Keratinocyte (primary cell): ENCODE data around the gene HECTD2. TPM values are rescaled to one million over a fixed set of nuclear protein-coding genes. Genes with fewer than 3 reads are reported as not detected.

Experiments
- DNase-seq: peaks from one replicate; pipeline ENCODE4 v3.0.0-alpha.2; 2011; ENCODE audit warnings: low read depth, missing footprints, low spot score
- FAIRE-seq: peaks from 2 replicates; lab custom pipeline; 2011; peaks lifted over from hg19 to GRCh38; lab: Jason Lieb, UNC
- H2AFZ ChIP-seq: 2 replicates; pipeline ENCODE4 v1.6.0; 2012; ENCODE audit warnings: low read length, control low read depth, inconsistent platforms; ENCODE audit not compliant: control insufficient read depth
- H3K27ac ChIP-seq: 2 replicates; pipeline ENCODE4 v1.5.1; 2011; ENCODE audit warnings: low read length; ENCODE audit not compliant: control insufficient read depth, insufficient read depth
- H3K27me3 ChIP-seq: 3 replicates; pipeline ENCODE4 v1.6.0; 2011; ENCODE audit warnings: low read length; ENCODE audit not compliant: control insufficient read depth, insufficient read depth; ENCODE audit errors: extremely low read depth
- H3K36me3 ChIP-seq, 2 experiments: 2 replicates in 1 of 2; 3 replicates in 1 of 2; pipeline ENCODE4 v1.5.1; 2011; ENCODE audit warnings: low read length in 2 of 2, mild to moderate bottlenecking in 1 of 2; ENCODE audit not compliant: control insufficient read depth in 2 of 2, insufficient read depth in 2 of 2; ENCODE audit errors: extremely low read depth in 1 of 2
- H3K4me1 ChIP-seq: 3 replicates; pipeline ENCODE4 v1.5.1; 2011; ENCODE audit warnings: low read length; ENCODE audit not compliant: control insufficient read depth, insufficient read depth; ENCODE audit errors: extremely low read depth
- H3K4me2 ChIP-seq: 3 replicates; pipeline ENCODE4 v1.6.0; 2011; ENCODE audit warnings: low read depth, low read length; ENCODE audit not compliant: control insufficient read depth, insufficient read depth; ENCODE audit errors: extremely low read depth
- H3K4me3 ChIP-seq, 3 experiments: fragments of 200-600 bp in 1 of 3; sonication (generic) in 1 of 3; 2 replicates in 2 of 3; 3 replicates in 1 of 3; pipeline ENCODE4 v1.5.1; 2011 to 2016; ENCODE audit warnings: low read length in 3 of 3, mild to moderate bottlenecking in 3 of 3, control low read depth in 2 of 3, inconsistent platforms in 1 of 3, low read depth in 1 of 3, mixed read lengths in 1 of 3, mixed run types in 1 of 3, moderate library complexity in 1 of 3; ENCODE audit not compliant: control insufficient read depth in 2 of 3, insufficient read depth in 2 of 3; ENCODE audit errors: extremely low read depth in 1 of 3
- H3K79me2 ChIP-seq: 2 replicates; pipeline ENCODE4 v1.6.0; 2012; ENCODE audit warnings: low read length; ENCODE audit not compliant: control insufficient read depth, insufficient read depth
- H3K9ac ChIP-seq: 3 replicates; pipeline ENCODE4 v1.6.0; 2011; ENCODE audit warnings: low read length; ENCODE audit not compliant: control insufficient read depth, insufficient read depth; ENCODE audit errors: extremely low read depth
- H3K9me1 ChIP-seq: 3 replicates; pipeline ENCODE4 v1.6.0; 2011; ENCODE audit warnings: low read length; ENCODE audit not compliant: control insufficient read depth, insufficient read depth; ENCODE audit errors: extremely low read depth
- H3K9me3 ChIP-seq: 2 replicates; pipeline ENCODE4 v1.5.1; 2012; ENCODE audit warnings: low read depth, low read length; ENCODE audit not compliant: control insufficient read depth
- H4K20me1 ChIP-seq: 3 replicates; pipeline ENCODE4 v1.6.0; 2011; ENCODE audit warnings: low read length; ENCODE audit not compliant: control insufficient read depth, insufficient read depth; ENCODE audit errors: extremely low read depth
- EZH2 ChIP-seq: IDR thresholded peaks from one replicate; pipeline ENCODE4 v1.6.1; 2012; ENCODE audit warnings: inconsistent platforms, mild to moderate bottlenecking, low read length, moderate library complexity
- dilution Hi-C: fragments of 300-500 bp; cut with MboI; formaldehyde crosslinking; loops from one replicate; pipeline ENCODE4 v1.7.0; 2020; ENCODE audit warnings: low sequenced_read_pairs; ENCODE audit not compliant: extremely low pct_ligation_motif_present
- polyA plus RNA-seq, 5 experiments: library from polyadenylated mRNA; depleted of rRNA in 3 of 5; stranded (reverse) in 3 of 5; stranded (forward) in 1 of 5; unstranded in 1 of 5; fragments of >200 nt; gene quantifications; 1 replicate in 1 of 5; 2 replicates in 3 of 5; 3 replicates in 1 of 5; pipeline versions ENCODE4 v1.2.1 to v1.2.3, GENCODE V29; 2011 to 2012; ENCODE audit warnings: missing spikeins in 2 of 5, low read depth in 1 of 5, low replicate concordance in 1 of 5
- TF ChIP-seq, protein P1 (sequence below), 3 experiments: IDR thresholded peaks in 1 of 3; conservative IDR thresholded peaks in 1 of 3; optimal IDR thresholded peaks in 1 of 3; 2 replicates in 2 of 3; 3 replicates in 1 of 3; pipeline versions ENCODE3 to v1.5.1; 2011; ENCODE audit warnings: low read length in 3 of 3, mild to moderate bottlenecking in 3 of 3, moderate library complexity in 2 of 3, control low read depth in 1 of 3, inconsistent platforms in 1 of 3; ENCODE audit not compliant: insufficient read depth in 2 of 3; ENCODE audit errors: extremely low read depth in 1 of 3

Gene HECTD2
- polyA plus RNA-seq, 1 donor (not counting 4 experiments of a cell fraction or from before 2014, with no cell fraction given), result 2.2 TPM

DNA sequence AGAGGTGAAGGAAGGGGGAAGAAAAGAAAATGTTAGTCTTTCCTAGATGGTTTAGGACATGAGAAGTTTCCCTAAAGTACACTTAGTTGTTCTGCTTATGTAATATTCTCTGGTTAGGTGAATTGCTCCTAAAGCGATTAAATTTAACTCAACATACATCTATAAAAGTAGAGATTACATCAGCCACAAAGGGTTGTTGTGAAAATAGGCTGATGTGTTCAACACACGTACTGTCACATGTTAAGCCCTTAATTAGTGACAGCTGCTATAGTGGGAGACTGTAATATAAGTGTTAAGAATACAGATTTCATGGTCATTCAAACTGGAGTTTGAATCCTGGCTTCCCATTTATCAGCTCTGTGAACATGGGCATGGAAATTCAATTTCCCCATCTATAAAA, 12.8 kb downstream of the HECTD2 start:
- Histone ChIP-seq H2AFZ (no peak overlapping the region), H3K9me3 (no peaks in the 10 kb centered on the region), H4K20me1 (no peaks in the 10 kb centered on the region), H3K27ac (no peak overlapping the region), H3K9ac (no peak overlapping the region), H3K27me3 (no peaks in the 10 kb centered on the region), H3K79me2 (no peaks in the 10 kb centered on the region), H3K36me3 (no peaks in the 10 kb centered on the region), H3K4me1 (peaks cover 7% of the 10 kb centered on the region), H3K4me3 (no peak overlapping the region), H3K9me1 (no peaks in the 10 kb centered on the region), H3K4me2 (no peak overlapping the region)
- FAIRE-seq, result no peak
- dilution Hi-C loops, result no loop called here
- no peak for DNase-seq
- TF ChIP-seq, protein P1, sequence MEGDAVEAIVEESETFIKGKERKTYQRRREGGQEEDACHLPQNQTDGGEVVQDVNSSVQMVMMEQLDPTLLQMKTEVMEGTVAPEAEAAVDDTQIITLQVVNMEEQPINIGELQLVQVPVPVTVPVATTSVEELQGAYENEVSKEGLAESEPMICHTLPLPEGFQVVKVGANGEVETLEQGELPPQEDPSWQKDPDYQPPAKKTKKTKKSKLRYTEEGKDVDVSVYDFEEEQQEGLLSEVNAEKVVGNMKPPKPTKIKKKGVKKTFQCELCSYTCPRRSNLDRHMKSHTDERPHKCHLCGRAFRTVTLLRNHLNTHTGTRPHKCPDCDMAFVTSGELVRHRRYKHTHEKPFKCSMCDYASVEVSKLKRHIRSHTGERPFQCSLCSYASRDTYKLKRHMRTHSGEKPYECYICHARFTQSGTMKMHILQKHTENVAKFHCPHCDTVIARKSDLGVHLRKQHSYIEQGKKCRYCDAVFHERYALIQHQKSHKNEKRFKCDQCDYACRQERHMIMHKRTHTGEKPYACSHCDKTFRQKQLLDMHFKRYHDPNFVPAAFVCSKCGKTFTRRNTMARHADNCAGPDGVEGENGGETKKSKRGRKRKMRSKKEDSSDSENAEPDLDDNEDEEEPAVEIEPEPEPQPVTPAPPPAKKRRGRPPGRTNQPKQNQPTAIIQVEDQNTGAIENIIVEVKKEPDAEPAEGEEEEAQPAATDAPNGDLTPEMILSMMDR (optimal IDR thresholded peaks at IDR 0.05 in 1 of 3, IDR thresholded peaks at IDR 0.05 in 1 of 3, conservative IDR thresholded peaks at IDR 0.05 in 1 of 3; ENCODE audit: extremely low read depth in 1 of 3, insufficient read depth in 2 of 3, low read length in 3 of 3), result no peak

GRCh38 chr10:91424016-91424415, 13.9 kb downstream of the HECTD2 start:
- Histone ChIP-seq H3K27ac (no peak overlapping the region), H3K4me2 (no peak overlapping the region), H3K9ac (no peak overlapping the region), H3K4me3 (no peak overlapping the region), H3K36me3 (no peaks in the 10 kb centered on the region), H4K20me1 (no peaks in the 10 kb centered on the region), H3K4me1 (peaks cover 7% of the 10 kb centered on the region), H3K79me2 (no peaks in the 10 kb centered on the region), H2AFZ (no peak overlapping the region), H3K9me3 (no peaks in the 10 kb centered on the region), H3K27me3 (no peaks in the 10 kb centered on the region), H3K9me1 (no peaks in the 10 kb centered on the region)
- dilution Hi-C loops, result no loop called here
- no peak for FAIRE-seq
- no peak for TF ChIP-seq EZH2
- TF ChIP-seq, protein P1 (optimal IDR thresholded peaks at IDR 0.05 in 1 of 3, IDR thresholded peaks at IDR 0.05 in 1 of 3, conservative IDR thresholded peaks at IDR 0.05 in 1 of 3; ENCODE audit: extremely low read depth in 1 of 3, insufficient read depth in 2 of 3, low read length in 3 of 3), result no peak
- DNase-seq, result no peak
